Endodermal cell (in vitro differentiated cells): ENCODE measurements around the gene TRIM24. TPM values are rescaled to one million over a fixed set of nuclear protein-coding genes. Genes with fewer than 3 reads are reported as not detected.
"Not testable (repeated sequence)": the region's sequence is repeated elsewhere in the genome, so short reads cannot be mapped to it uniquely, and the experiment has no call there.

Experiments
- DNase-seq: peaks from one replicate; pipeline ENCODE4 v3.0.0-alpha.2; 2017
- H3K27ac ChIP-seq: 2 replicates; pipeline ENCODE4 v1.5.1; 2013; ENCODE audit warnings: mild to moderate bottlenecking, low read depth, low read length, moderate library complexity
- H3K27me3 ChIP-seq: 2 replicates; pipeline ENCODE4 v1.6.1; 2013; ENCODE audit warnings: mild to moderate bottlenecking, low read length, moderate library complexity; ENCODE audit not compliant: insufficient read depth, control insufficient read depth, poor library complexity, severe bottlenecking
- H3K36me3 ChIP-seq: 2 replicates; pipeline ENCODE4 v1.7.0; 2013; ENCODE audit warnings: mild to moderate bottlenecking, low read length, moderate library complexity; ENCODE audit not compliant: control insufficient read depth, insufficient read depth
- H3K4me1 ChIP-seq: one replicate; pipeline ENCODE4 v1.7.0; 2013; ENCODE audit warnings: low read length; ENCODE audit not compliant: control insufficient read depth, insufficient read depth
- H3K4me3 ChIP-seq: 2 replicates; pipeline ENCODE4 v1.5.1; 2013; ENCODE audit warnings: mild to moderate bottlenecking, low read length, moderate library complexity
- H3K9ac ChIP-seq: 2 replicates; pipeline ENCODE4 v1.6.1; 2013; ENCODE audit warnings: mild to moderate bottlenecking, low read length, moderate library complexity; ENCODE audit not compliant: poor library complexity, severe bottlenecking; ENCODE audit errors: extremely low read depth
- H3K9me3 ChIP-seq: 2 replicates; pipeline ENCODE4 v1.6.1; 2013; ENCODE audit warnings: mild to moderate bottlenecking, low read length, moderate library complexity; ENCODE audit not compliant: control insufficient read depth
- H3K27ac Mint-ChIP-seq: 2 replicates; pipeline ENCODE4 v1.8.0; 2020; ENCODE audit warnings: mixed read lengths
- H3K27me3 Mint-ChIP-seq: 2 replicates; pipeline ENCODE4 v1.8.0; 2021; ENCODE audit warnings: mild to moderate bottlenecking, mixed read lengths; ENCODE audit not compliant: insufficient read depth
- H3K36me3 Mint-ChIP-seq: 2 replicates; pipeline ENCODE4 v1.8.0; 2020; ENCODE audit warnings: low read depth, mixed read lengths
- H3K4me1 Mint-ChIP-seq: 2 replicates; pipeline ENCODE4 v1.8.0; 2020; ENCODE audit warnings: mixed read lengths
- H3K4me3 Mint-ChIP-seq: 2 replicates; pipeline ENCODE4 v1.8.0; 2020; ENCODE audit warnings: mild to moderate bottlenecking, moderate library complexity, mixed read lengths
- H3K9me3 Mint-ChIP-seq: 2 replicates; pipeline ENCODE4 v1.8.0; 2020; ENCODE audit warnings: mild to moderate bottlenecking, mixed read lengths
- CTCF ChIP-seq: fragments of 200-600 bp; sonication (generic); conservative IDR thresholded peaks from 2 replicates; pipeline ENCODE4 v1.5.0; 2021; ENCODE audit warnings: antibody characterized with exemption, mild to moderate bottlenecking
- WGBS, 2 experiments: methylation state at CpG; one replicate each; pipeline versions ENCODE4 v1.1.5 to v1.1.7; 2013; ENCODE audit warnings: missing lambda C conversion rate in 2 of 2, mixed read lengths in 1 of 2; ENCODE audit not compliant: insufficient coverage in 1 of 2, insufficient read length in 1 of 2; 5-methylcytosine and 5-hydroxymethylcytosine counted together
- total RNA-seq, 2 donors: library from RNA; stranded (reverse); fragmentation: NEBNext Ultra II Directional in 1 of 2; extraction: Animal tissue kit (Norgen Biotek cat#: 25700) in 1 of 2; gene quantifications; 2 replicates in 1 of 2; 3 replicates in 1 of 2; pipeline ENCODE4 v1.2.1, GENCODE V29; 2021

TRIM24 gene
- total RNA-seq, 2 donors from 2014 or later: 62.1 to 70.1 TPM

GRCh38 chr7:138524259-138524658 lies 64.2 kb downstream of the TRIM24 start:
- peaks cover 89% of the 10 kb centered on the region for H3K36me3 Mint-ChIP-seq
- Histone ChIP-seq H3K9ac (no peak overlapping the region), H3K36me3 (peaks cover 99% of the 10 kb centered on the region), H3K4me3 (no peak overlapping the region), H3K4me1 (no peaks in the 10 kb centered on the region), H3K27ac (no peak overlapping the region), H3K9me3 (peaks cover 90% of the 10 kb centered on the region), H3K27me3 (no peaks in the 10 kb centered on the region)
- no peak overlapping the region for H3K27ac Mint-ChIP-seq
- 95% methylated on average over 2 of the region's 2 CpGs; no CpG with 5 or more reads in 1 of the 2 experiments for WGBS, 2 experiments
- no peak for DNase-seq
- H3K4me1 Mint-ChIP-seq: no peaks in the 10 kb centered on the region
- no peak for TF ChIP-seq CTCF
- H3K4me3 Mint-ChIP-seq: no peak overlapping the region
- no peaks in the 10 kb centered on the region for H3K27me3 Mint-ChIP-seq
- H3K9me3 Mint-ChIP-seq: peaks cover 37% of the 10 kb centered on the region

GRCh38 chr7:138525757-138526156 lies 65.7 kb downstream of the TRIM24 start:
- H3K27ac Mint-ChIP-seq: no peak overlapping the region
- H3K9me3 ChIP-seq: peaks cover 98% of the 10 kb centered on the region
- no peak overlapping the region for H3K9ac ChIP-seq
- H3K4me1 ChIP-seq: no peaks in the 10 kb centered on the region
- no peak overlapping the region for H3K27ac ChIP-seq
- peaks cover 90% of the 10 kb centered on the region for H3K36me3 Mint-ChIP-seq
- TF ChIP-seq CTCF: no peak
- peak overlapping the region; percentile 54 for H3K4me3 ChIP-seq
- H3K27me3 Mint-ChIP-seq: no peaks in the 10 kb centered on the region
- 89 to 98% methylated on average over 1 to 2 of the region's 3 CpGs for WGBS, 2 experiments
- no peak for DNase-seq
- peaks cover 51% of the 10 kb centered on the region for H3K9me3 Mint-ChIP-seq
- H3K27me3 ChIP-seq: no peaks in the 10 kb centered on the region
- H3K4me3 Mint-ChIP-seq: no peak overlapping the region
- H3K4me1 Mint-ChIP-seq: no peaks in the 10 kb centered on the region
- H3K36me3 ChIP-seq: peaks cover 99% of the 10 kb centered on the region

- H3K4me1 Mint-ChIP-seq: no peaks in the 10 kb centered on the region
- peaks cover 85% of the 10 kb centered on the region for H3K36me3 Mint-ChIP-seq
- peaks cover 66% of the 10 kb centered on the region for H3K9me3 Mint-ChIP-seq
- DNase-seq: peak; percentile 59
- 92 to 100% methylated on average over 2 to 5 of the region's 5 CpGs for WGBS, 2 experiments
- Histone ChIP-seq H3K4me3 (peak overlapping the region; percentile 67), H3K27ac (no peak overlapping the region), H3K36me3 (peaks cover 84% of the 10 kb centered on the region), H3K9me3 (peaks cover 83% of the 10 kb centered on the region), H3K9ac (no peak overlapping the region), H3K4me1 (no peaks in the 10 kb centered on the region), H3K27me3 (no peaks in the 10 kb centered on the region)
- TF ChIP-seq CTCF: no peak
- H3K27ac Mint-ChIP-seq: no peak overlapping the region
- H3K4me3 Mint-ChIP-seq: no peak overlapping the region
- no peaks in the 10 kb centered on the region for H3K27me3 Mint-ChIP-seq
Measured at GRCh38 chr7:138527746-138528223, 67.7 kb downstream of the TRIM24 start.

GRCh38 chr7:138536833-138537232 lies 76.8 kb downstream of the TRIM24 start:
- not testable (repeated sequence) for H3K27ac Mint-ChIP-seq
- peaks cover 91% of the 10 kb centered on the region for H3K36me3 Mint-ChIP-seq

More at GRCh38 chr7:138536833-138537232, 76.8 kb downstream of the TRIM24 start:
- not testable (repeated sequence) for H3K27me3 Mint-ChIP-seq, H3K27ac ChIP-seq, H3K4me3 ChIP-seq, H3K27me3 ChIP-seq, DNase-seq, H3K4me1 ChIP-seq, H3K4me3 Mint-ChIP-seq, H3K4me1 Mint-ChIP-seq, H3K9ac ChIP-seq
- peaks cover 23% of the 10 kb centered on the region for H3K9me3 ChIP-seq
- peaks cover 52% of the 10 kb centered on the region for H3K9me3 Mint-ChIP-seq
- H3K36me3 ChIP-seq: peaks cover 54% of the 10 kb centered on the region
- WGBS, 2 experiments: 89 to 99% methylated on average over 9 to 20 of the region's 20 CpGs
